Suppressor macrophage treated with lipopolysaccharide for 1 hour (primary cell): Measurements from ENCODE around the gene CBARP.

Source experiments
- DNase-seq, 3 donors: peaks; one replicate each; pipeline ENCODE4 v3.0.0-alpha.2; 2020 to 2022

CBARP gene

DNA sequence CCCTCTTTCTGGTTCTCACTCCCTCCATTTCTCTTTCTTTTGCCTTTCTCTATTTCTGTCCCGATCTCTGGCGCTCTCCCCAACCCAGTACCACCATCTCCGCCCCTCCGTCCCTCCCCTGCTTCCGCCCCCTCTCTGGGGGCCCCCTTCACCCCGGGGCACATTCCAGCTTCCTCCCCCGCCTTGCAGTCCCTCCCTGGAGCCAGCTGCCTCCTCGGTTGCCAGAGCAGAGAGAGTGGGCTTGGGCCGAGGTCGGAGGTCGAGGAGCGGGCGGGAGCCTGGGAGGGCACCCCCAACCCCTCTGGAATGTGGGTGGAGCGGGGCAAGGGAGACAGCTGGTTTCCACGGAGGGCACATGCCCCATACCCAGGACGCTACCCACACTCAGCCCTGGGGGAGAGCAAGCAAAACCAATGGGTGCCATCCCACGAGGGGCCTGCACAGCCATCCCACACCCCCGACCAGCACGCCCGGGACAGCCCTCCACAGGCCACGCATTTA is 24.9 kb upstream of the CBARP start:
- no peak for DNase-seq

DNA sequence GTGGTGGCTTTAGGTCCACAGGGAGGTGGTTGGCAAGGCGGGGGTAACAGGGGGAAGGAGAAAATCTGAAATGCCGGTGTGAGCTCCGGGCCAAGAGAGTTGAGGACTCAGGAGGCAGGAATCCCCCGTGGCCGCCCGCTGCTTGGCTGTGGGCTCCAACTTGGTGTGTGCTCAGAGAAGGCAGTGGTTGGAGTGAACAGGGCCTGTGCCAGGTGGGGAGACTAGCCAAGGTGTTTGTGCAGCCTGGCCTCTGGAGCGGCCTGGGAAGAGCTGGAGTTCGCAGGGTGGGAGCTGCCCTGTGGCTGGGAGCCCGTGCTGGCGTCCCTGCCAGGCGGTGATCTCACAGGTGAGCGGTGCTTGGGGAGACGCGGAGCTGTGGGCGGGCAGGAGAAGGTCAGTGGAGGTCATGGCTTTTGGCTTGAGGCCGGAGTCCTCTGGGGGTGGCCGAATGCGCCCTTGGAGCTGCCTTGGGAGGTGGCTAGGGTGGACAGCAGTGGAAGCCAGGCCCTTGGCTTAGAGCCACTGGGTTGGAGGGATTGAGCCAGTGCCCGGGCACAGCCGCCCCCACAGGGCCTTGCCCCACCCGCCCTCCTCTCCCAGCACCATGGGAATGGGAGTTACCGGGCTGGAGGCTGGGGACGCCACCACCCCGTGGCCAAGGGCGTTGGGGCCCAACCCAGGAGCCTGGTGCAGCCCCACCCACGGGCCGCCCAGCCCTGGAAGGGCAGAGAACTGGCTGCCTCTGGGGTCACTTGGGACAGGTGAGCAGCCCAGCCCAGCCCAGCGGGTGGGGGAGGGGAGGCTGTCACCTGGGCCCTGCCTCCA is 24.2 kb upstream of the CBARP start:
- DNase-seq: peak in 2 of 3 donors; percentile 29 to 52

DNA sequence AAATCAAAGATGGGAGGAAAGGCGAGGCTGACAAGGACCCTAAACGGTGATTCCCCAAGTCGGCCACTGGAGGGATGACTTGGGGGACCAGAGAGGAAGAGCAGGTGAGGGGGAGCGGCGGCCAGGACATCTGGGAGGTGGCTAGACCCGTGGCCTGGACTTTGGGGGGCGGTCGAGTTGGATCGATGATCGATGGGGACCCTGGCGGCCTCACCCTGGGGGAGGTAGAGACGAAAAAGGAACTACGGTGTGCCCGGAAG is 23.7 kb upstream of the CBARP start:
- DNase-seq: no peak

DNA sequence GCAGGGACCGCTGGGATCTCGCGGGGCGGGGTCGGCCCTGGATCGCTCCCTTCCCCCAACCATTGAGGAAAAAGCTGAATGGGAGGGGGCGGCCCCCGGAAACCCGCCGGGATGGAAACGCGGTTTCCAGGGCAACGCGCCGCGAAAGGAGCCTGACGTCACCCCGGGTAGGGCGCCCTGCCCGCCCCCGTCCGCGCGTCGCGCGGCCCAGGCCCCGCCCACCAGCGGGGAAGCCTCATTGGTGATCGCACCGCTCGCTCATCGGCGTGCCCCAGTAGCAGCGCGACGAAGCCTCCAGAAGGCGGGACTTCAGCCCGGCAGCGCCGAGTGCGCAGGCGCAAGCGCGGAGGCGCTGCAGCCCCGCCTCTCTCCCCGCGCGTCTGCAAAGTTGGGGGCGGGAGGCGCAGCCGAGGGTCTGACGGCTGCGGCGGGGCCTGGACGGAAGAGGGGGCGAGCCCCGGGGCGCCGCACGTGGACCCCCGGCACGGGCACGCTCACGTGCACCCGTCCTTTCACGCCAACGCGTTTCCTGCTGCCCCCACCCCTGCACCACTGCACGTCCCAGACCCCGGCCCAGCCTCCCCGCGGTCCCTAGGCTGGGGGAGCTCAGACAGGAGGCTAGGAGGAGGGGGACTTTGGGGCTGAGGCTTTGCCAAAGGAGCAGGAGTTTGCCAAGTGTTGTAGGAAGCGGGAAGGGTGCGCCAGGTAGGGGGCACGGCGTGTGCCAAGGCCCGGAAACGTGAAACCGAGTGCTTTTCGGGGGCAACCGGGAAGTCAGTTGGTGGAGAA is 23.1 kb upstream of the CBARP start:
- DNase-seq: peak; percentile 99 to 100 (median 100)

DNA sequence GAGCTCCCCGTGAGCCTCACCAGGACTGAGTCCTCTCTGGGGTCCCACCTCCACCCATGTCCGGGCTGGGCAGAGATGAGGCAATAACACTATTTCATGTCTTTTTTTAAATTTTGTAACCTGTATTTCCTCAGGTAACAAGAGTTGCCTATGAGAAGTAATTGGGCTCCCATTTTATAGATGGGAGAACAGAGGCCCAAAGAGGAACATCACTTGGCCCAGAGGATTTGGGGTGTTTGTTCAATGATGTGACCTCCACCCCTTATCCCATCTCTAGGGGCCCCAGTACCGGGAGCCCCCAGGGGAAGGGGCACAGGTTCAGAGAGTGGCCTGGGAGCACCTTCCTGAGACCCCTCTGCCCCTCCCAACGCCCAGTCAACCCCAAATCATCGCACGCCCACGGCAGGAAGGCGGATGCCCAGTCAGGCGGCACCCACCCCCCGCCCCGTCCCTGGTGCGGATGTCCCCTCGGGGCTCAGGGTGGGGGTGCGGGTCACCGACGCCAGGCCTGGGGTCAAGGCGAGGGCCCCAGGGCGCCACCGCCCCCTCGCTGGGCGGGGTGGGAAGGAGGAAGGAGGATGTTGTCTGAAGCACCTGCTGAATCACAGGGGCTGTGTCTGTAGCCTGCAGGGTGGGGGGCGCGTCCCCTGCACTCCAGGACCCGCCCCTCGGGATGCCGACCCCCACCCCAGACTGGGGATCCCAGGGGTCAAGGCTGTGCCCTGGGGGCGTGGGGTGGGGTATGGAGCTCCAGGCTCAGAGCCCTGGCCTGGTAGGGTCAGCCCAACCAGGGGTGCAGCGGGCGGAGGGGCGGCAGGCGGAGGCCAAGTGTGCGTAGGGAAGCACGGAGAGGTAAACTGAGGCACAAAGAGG is 22.3 kb upstream of the CBARP start:
- peak; percentile 52 to 73 (median 56) for DNase-seq

DNA sequence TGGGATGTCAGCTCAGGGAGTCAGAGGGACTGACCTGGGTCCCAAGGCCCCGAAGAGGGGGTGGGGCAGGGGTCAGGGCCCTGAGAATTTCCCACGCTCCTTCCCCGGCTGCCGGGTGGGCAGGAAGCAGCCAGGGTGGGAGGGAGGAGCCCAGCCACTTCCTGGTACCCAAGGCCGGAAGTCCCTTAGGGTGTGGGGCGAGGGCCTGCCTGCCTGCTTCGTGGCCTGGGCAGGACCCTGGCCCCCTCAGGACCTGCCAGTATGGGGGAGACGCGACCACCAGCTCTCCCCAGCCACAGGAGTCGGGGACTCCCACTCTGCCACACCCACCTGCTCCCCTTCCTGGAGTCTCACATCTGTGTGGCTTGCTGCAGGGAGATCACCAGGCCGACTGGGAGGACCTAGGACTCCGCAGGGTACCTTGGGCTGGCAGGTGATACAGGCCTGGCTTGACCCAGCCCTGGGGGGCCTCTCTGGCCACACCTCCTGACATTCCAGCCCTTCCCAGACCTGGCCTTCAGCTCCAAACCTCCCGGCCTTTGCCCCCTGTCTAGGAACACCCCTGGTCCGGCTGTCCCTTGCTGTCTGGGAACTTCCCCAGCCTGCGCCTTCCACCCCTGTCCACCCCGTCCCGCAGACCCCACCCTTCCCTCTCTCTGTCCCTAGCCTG is 21.5 kb upstream of the CBARP start:
- peak; percentile 59 to 69 (median 64) for DNase-seq

DNA sequence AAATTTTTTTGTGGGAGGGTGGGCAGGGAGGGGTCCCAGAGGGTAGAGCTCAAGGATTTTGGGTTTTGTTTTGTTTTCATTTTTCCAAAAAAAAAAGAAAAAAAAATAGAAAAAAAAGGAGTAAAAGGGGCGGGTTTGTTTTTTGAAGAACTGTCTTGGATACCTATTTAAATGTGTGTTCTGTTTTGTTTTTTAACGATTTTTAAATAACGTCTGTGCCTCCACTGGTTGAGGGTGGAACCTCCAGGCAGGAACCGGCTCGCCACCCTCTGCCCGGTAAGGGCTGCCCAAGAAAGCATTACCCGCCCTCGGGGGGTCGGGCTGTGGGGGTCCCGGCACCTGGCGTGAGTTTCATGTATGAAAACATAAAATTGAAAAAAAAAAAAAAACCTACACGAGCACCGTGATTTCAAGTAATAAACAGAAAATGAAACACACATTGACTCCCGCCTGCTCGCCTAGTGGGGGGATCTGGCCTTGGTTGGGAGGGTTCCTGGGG is 21.0 kb upstream of the CBARP start:
- DNase-seq: no peak

DNA sequence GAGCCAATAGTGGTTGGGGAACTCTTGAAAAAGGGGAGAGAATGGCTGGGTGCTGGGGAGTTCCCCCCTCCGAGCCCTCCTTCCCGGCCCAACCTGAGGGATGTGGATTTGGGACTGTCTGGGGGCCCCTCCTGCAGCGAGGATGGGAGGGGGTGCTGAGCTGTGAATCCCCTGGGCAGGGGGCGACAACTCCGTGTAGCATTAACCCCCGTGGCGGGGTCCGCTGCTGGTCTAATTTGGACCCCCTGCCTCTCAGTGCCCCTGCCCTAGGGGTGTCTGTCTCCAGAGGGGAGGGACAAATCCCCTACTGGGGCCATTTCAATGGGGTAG is 20.3 kb upstream of the CBARP start:
- DNase-seq: no peak

DNA sequence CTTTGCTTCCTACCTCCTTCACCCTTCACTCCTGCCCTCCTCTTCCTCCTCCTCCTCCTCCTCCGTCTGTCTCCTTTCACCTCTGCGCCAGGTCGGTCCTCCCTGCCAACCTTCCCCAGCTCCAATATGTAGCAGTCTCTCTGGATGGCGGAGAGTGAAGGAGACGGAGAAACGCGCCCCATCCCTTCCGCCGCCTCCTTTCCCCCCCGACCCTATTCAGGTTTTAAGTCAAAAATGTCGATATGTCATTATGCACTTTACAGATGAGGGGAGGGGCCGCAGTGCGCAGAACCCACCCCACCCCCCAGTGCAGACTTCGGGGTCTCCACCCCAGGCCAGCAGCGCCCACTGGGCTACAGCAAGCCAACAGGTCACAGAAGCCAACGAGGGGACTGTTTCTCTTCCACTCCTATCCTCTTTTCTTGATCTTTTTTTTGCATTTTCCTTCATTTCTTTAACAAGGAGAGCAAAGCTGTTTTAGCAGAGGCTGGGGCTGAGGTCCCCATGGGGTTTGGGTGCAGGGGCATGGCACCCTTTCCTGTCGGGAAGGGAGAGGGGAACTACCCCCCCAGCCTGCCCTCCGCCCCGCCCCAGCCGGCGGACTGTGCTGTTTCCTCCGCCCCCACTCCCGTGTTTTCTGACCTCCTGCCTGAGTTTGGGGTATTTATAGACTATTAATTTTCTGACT is 19.8 kb upstream of the CBARP start:
- DNase-seq: peak in 1 of 3 donors; percentile 50

DNA sequence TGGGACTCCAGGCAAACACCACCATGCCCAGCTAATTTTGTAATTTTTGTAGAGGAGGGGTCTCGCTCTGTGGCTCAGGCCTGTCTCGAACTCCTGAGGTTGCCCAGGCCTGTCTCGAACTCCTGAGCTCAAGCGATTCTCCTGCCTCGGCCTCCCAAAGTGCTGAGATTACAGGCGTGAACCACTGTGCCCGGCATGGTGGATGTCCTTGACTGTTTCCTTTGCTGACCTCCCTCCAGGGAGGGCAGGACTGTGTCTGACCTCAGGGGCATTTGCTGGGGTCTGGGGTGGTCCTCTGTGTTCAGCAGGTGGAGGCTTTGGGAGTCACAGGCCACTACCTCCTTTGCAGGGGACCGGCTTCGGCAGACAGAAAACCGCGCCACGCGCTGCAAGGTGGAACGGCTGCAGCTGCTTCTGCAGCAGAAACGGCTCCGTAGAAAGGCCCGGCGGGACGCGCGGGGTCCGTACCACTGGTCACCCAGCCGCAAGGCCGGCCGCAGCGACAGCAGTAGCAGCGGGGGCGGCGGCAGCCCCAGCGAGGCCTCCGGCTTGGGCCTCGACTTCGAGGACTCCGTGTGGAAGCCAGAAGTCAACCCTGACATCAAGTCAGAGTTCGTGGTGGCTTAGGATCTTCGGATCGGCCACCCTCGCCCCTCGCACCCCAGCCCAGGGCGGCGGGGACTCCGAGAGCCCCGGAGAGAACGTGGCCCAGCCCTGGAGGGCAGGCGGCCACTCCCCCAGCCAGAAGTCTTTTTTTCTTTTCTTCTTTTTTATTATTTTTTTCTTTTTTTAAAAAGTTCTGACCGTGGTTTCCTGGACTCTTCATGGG is 19.1 kb upstream of the CBARP start:
- DNase-seq: no peak

DNA sequence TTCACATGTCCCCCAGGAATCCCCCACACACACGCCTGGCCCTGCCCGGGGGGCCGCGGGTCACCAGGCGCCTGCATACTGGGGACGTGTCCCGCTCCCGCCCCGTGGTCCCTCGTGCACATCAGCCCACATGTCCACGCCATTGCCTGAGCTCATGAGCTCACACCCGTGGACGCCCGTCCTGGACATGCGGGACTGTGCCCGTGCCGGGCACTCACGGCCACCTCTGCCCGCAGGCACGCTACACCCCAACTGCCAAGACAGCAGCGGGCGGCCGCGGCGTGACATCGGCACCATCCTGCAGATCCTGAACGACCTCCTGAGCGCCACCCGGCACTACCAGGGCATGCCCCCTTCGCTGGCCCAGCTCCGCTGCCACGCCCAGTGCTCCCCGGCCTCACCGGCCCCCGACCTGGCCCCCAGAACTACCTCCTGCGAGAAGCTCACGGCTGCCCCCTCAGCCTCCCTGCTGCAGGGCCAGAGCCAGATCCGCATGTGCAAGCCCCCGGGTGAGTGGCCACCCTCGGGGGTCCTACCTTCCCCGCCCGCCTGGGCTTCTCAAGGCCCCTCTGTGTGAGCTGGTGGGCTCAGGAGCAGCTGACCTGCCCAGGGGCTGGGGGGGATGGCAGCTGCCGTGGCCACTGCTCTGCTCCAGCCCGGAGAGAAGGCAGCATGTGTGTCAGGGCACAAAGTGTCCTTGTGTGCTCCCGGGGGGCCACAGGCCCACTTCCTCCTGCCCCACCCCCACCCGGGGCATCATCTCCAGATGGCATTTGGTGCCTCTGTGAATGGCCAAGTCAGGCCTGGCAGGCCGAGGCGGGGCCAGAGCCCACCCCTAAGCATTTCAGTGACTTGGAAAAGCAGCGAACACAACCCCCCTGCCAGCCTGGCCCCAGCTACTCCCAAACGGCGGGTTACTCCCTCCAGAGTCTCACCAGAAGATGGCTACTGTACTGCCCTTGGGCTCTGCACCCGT is 17.7 kb upstream of the CBARP start:
- no peak for DNase-seq

DNA sequence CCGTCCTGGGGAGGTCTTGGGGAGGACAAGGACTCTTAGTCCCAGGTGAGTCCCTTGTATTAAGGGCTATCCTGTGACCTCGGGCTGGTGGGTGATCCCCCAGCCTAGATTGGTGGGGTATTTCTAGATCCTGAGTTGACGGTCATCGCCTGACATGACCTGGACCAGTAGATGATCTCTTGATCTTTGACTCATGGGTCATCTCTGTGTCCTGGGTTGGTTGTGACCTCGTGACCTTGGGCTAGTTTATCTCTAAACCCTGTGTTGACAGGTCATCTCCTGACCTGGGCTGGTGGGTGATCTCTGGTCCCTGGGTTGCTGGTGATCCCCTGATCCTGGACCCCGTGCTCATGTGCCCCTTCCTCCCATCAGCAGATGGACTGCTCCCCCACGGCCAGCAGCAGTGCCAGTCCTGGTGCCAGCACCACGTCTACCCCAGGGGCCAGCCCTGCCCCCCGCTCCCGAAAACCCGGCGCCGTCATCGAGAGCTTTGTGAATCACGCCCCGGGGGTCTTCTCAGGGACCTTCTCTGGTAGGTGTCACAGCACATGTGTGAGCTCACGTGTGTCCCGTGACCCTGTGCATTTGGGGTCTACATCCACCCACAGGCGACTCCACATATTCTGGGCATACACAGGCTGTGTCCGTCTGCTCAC is 16.9 kb upstream of the CBARP start:
- no peak for DNase-seq

DNA sequence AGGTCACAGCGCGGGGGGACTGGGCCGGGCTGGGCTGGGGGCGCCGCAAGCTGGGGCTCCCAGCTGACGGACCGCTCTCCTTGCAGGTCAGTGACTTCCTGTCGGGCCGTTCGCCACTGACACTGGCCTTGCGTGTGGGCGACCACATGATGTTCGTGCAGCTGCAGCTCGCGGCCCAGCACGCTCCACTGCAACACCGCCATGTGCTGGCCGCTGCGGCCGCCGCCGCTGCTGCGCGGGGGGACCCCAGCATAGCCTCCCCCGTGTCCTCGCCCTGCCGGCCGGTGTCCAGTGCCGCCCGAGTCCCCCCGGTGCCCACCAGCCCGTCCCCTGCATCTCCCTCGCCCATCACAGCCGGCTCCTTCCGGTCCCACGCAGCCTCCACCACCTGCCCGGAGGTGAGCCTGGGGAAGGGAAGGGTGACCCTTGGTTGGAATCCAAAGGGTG is 16.3 kb upstream of the CBARP start:
- DNase-seq: no peak

DNA sequence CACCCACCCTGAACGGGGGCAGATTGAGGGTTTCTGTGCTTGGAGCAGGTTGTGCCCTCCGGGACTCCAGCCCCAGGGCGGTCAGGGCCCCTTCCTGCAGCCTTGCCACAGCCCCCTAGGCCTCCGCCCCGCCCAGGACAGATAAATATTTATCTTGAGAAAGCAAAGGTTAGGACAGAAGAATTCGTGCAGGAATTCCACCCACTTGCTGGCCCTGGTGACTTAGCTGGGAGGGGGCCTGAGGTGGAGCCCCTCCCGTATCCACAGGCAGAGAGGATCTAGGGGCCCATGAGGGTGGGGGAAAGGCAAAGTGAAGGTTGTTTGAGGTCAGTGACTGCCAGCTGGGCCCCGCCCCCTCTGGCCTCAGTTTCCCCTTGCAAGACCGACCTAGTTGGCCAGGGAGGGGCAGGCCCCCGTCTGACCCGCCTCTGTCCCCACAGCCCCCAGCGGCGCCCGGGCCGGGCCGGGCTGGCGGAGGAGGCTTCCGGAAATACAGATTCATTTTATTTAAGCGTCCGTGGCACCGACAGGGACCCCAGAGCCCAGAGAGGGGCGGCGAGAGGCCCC is 15.8 kb upstream of the CBARP start:
- no peak for DNase-seq

DNA sequence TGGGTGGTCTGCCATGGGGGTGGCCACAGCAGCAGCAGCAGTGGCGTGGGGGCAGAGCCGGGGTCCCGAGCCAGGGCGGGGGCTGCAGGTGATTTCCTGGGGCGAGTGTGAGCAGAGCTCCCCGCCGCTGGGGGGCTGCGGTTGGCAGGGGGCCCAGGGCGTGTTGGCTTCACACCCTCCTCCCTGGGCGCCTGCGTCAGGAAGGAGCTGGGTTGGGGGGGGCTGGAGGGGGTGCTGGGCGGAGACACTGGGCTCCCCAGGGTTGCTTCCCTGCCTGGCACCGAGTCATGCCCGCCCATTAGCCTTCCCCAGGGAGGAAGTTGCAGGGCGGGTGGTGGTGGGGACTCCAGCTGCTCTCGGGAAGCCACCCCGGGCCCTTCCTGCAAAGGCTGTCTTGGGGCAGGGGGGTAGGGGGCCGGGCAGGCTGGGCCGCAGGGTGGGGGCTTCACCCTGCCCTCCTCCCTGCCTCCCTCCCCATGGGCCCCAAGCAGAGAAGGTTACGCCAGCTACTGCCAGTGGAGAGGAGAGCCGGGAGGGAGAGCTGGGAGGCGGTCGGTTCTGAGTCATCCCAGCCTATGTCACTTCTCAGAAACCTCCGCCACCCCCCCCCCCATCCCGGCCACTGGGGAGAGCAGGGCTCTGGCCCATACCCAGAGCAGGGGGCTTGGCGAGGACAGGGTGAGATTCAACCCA is 15.2 kb upstream of the CBARP start:
- peak; percentile 95 for DNase-seq

DNA sequence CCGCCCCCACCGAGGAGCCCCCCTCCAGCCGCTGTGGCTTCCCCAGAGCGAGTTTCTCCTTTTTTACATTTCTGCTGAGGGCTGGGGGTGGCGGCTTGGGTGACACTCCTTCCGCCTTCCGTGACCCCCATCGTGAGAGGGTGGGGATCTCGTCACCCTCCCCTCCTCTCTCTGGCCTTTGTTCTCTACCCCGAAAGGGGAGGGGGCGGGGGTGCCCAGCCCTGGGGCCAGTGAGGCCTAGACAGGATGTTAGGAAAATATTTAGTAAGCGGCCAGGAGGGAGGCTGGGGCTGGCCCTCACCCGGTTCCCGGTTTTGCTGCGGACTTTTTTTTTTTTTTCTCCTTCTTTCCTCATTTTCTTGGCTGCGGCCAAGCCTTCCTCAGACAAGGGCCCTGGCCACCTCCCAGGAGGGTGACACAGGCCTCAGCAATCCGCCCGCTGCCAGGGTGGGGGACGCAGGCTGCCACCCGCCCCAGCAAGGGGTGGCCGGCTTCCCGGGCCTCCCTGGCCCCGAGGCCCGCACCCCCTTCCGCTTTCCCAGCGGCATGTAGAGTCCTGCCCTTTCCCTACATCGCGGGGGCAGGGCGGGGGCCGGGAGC is 14.5 kb upstream of the CBARP start:
- peak; percentile 87 to 96 (median 95) for DNase-seq

DNA sequence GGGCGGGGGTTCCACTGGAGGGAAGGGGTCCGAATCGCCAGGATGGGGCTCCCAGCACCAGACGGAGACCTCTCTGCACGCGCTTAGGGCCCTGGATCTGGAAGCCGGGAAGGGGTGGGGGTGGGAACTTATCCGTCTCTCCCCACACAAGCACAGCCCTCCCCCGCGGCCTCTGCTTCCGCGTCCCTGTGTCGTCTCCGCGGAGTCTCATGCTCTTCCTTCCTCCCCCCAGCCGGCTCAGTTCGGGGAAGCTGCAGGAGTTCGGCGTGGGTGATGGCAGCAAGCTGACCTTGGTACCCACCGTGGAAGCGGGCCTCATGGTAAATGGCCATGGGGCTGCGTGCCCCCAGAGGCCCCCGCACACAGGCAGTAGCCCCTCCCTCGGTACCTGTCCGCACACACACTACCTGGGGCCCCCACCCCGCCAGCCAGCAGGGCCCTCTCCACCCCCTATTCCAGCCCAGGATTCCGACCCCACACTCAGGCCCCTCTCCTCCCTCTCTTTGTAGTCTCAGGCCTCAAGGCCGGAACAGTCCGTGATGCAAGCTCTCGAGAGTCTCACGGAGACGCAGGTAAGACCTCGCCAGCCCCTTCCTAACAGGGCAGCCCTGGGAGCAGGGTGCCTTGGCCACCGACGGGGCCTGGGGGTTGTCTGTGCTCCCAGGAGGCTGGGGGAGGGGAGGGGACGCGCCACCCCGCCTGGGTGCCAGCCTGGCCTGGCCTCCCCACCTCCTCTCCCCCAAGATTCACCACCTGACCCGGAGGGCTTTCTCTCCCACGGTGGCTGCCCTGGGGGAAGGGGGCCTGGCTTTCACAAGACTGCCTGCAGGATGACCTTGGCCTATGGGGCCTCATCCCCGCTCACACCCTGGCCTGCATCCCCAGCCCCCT is 13.8 kb upstream of the CBARP start:
- DNase-seq: peak; percentile 96
